Medulla oblongata (tissue), 1 donor: ENCODE data around the gene LEKR1.

Experiments used
- DNase-seq: peaks from one replicate; pipeline ENCODE4 v3.0.0-alpha.2; 2015; ENCODE audit errors: extremely low spot score

LEKR1 gene

GRCh38 chr3:157078811-157079185 is 252.6 kb downstream of the LEKR1 start:
- no peak for DNase-seq

DNA sequence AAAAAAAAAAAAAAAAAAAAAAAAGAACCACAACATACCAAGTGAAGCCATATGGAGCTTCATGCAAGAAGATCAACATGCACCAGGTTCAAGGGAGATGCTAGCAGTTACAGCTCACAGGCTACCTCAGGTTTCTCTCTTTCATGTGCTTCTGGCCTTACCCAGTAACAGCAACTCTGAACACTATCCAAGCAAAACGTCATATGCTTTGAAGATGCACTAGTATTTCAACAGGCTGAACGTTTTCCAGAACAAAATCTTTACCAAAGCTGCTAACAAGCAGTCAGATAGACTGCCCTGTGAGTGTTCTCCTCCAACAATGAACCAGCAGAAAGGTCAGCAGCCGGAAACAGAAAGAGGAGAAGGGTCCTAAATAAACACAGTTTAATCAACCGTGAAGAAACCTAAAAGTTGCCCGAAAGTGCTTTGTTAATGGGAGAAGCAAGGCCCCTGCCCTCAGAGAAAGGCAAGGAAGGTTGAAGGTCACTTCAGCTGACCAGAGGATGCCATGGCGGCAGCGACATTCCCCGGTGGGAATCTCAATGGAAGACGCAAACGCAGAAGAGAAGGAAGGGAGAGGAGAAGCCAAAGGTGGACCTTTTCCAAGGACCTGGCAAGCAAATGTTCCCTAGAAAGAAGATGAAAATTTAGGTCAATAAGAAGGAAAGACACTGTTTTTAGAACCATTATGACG is 253.7 kb downstream of the LEKR1 start:
- DNase-seq: no peak

DNA sequence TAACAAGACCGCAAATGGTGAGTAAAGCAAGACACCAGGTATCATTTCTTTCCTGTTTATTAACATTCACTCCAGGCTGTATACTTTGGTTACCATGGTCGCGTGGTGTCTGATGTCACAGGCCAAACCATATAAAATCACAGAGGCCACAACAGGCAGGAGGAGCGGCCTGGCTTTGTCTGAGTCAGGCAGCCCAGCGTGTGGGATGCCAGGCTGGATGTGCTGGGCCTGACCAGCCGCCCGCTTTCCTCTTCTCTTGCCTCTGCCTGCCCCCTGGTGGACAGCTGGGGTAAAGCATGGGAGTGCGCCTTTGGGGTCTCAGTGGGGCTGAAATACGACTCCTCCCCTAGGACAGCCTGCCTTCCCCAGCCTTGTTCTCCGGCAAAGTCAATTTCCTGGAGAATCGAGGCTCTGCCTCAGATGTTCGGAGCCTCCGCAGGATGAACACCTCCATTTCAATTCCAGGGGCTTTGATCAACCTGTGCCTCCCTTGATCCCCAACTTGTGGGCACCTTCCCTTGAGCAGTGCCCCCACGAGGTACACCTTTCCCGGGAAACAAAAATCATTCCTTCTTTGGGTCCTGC is 255.6 kb downstream of the LEKR1 start:
- peak; percentile 95 for DNase-seq

- peak; percentile 79 for DNase-seq
Measured at GRCh38 chr3:157082305-157082982, 256.3 kb downstream of the LEKR1 start.

GRCh38 chr3:157083824-157084223 is 257.7 kb downstream of the LEKR1 start:
- no peak for DNase-seq

- DNase-seq: peak; percentile 41
Measured at GRCh38 chr3:157086060-157086750, 260.1 kb downstream of the LEKR1 start.

GRCh38 chr3:157086775-157087174 is 260.6 kb downstream of the LEKR1 start:
- no peak for DNase-seq

DNA sequence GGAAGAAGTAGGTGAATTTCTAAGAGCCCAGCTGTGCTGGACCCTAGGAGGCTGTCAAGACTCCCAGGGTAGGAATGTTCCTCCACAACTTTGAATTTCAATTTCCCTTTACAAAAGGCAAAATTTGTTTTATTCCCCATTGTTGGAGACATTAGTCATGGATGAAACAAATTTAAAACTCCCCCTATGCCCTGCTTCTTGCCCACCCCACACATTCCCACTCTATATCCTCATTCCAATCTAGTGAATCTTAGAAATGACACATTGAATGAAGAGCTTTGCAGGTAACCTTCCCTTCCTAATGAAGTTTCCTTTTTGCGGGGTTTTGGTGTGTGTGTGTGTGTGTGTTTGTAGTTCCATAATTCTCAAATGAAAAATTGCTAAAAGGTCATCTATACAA is 261.2 kb downstream of the LEKR1 start:
- DNase-seq: no peak

DNA sequence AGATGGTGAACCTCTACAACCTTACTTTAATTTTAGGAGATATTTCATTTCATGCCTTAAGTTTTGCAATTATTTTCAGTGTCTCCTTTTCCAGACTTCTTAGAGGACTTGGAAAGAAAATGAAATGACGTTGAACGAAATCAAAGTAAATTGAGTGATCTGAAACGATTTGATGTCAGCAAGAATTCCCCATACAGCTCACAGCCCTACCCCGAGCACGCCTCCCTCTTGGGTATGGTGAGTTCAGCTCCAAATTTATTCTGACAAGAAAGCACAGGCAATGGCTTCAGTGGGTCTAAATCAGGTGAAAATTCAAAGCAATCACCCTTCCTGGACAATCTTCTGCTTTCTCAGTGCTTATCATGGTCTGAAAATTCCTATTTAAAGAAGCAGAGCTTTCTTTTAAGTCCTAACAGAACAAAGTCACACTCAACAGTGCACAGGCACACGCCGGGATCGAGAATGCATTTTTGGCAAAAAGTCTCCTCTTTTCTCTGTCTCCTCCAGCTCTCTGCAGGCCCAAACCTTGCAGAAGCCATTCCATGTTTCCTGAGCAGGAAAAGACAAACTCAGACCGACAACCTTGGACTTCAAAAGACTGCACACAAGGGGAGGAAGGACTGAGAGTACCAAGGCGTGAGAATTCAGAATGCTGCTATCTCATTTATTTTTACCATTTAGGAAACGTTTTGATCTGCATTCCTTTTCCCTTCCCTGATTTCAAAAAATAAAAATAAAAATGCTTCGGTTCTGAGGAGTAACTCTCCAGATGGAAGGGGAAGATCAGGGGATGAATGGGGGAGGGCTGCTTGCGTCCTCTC is 261.8 kb downstream of the LEKR1 start:
- DNase-seq: peak; percentile 65

- peak; percentile 96 for DNase-seq
Measured at GRCh38 chr3:157088601-157089454, 262.7 kb downstream of the LEKR1 start.

DNA sequence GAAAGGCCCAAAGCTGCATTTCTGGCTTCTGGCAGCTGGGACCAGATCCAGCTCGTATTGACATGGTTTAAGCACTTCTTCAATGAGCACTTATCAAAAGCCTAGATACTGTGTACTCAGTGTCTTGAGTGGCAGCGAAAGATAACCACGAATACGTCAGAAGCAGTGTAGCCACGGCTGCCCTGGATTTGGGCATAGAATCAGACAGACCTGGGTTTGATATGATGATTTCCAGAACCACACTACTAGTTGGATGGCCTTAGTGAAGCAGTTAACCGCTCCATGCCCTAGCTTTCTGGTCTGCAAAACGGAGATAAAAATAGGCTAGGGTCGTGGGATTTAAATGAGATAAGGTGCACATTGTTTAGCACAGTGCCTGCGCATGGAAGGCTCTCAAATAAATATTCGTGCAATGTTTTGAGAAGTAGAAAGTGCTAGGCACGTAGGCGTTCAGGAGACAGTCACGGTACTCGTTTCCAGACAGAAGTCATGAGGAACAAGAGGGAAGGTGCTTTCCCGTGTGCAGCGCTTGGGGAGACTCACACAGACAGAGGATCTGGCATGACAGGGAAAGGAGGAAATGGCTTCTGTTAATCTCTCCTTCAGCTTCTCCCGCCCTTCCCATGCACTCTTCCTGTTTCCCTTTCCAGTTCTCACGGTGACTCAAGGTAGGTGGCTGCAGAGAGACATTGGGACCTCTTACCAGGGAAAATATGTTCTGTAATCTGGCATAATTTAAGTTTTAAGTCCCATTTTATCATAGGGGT is 263.5 kb downstream of the LEKR1 start:
- DNase-seq: peak; percentile 74

GRCh38 chr3:157091083-157091833 is 265.1 kb downstream of the LEKR1 start:
- DNase-seq: no peak

DNA sequence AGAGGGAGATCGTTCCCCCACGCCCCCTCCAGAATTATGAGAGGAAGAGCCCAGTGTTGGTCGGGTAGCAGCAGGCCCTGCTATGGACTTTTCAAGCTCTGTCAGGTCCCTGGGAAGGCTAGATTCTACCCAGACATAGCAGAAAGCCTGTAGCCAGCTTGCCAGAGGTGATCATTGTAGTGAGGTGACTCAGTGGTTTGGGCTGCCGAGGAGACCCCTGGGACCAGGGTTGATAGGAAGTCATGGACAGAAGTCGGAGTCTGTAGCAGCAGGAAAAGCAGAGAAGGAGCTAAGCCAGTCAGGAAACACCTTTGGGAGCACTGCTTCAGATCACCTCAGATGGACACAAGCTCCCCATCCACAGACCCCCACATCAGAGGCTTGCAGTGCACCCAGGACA is 266.1 kb downstream of the LEKR1 start:
- DNase-seq: no peak

DNA sequence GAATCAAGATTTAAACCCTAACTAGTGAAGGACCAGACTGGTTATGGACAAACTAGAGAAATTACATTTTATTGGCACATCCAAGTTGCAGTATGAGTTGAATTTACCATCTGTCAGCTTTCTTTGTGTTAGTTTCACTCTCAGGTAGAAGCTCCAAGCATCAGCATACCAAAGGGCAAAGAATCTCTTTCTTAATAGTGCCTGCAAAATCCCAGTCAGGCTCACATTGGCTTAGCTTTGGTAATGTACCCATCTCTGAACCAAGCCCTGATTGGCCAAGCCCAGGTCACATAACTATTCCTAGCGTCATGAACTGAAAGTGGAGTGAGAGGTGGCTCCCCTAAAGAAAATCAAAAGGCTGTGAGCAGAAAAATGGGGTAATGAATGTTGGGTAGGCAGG is 266.9 kb downstream of the LEKR1 start:
- no peak for DNase-seq

GRCh38 chr3:157094301-157094700 is 268.1 kb downstream of the LEKR1 start:
- DNase-seq: no peak

DNA sequence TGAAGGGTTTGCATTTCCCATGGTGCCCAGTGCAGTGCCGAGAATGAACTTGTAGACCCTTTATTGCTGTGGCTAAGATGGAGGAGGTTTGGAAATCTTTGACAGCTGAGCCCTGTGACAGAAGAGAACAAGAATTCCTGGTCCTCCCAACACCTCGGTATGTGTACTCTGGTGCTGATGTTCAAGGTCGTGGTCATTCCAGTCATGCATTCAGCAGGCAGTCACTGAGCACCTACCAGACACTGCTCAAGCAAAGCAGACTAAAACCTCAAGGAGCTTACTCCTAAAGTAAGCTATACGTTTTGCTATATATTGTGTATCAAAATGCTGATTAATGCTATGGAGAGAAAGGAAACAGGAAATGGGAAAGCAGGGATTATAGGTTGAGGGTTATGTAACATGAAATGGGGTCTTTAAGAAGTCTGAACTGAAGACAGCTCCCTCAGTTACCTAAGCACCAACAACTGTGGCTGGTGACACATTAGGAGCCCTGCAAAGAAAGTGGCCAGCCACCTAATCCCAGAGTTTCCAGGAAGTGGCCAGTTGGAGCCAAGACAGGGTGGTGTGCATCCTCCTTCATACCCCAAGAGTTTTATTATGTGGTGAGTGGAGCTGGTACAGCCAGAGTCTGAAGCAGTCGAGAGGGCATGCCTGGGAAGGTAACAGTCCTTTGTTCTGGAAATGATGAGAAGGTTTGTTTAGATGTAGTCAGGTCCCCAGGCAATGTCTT is 268.8 kb downstream of the LEKR1 start:
- DNase-seq: no peak
